Natural killer cell (primary cell): ENCODE results near the gene KAZN. TPM values are rescaled to one million over a fixed set of nuclear protein-coding genes. Genes with fewer than 3 reads are reported as not detected.
"Not testable (repeated sequence)": the region's sequence is repeated elsewhere in the genome, so short reads cannot be mapped to it uniquely, and the experiment has no call there.

Experiments used
- ATAC-seq, 3 donors: fragments of 150-1000 bp in 2 of 3; fragments of 200-7000 bp in 1 of 3; cut with Tn5 transposase; 1 replicate in 1 of 3; 2 replicates in 2 of 3; pipeline ENCODE4 v1.10.0; 2021; ENCODE audit warnings: mild to moderate bottlenecking in 2 of 3, moderate library complexity in 2 of 3
- DNase-seq, 2 donors: peaks; one replicate each; pipeline versions ENCODE4 v3.0.0 to v3.0.0-alpha.2; 2013 to 2021; ENCODE audit warnings: mixed read lengths in 1 of 2
- H3K27ac ChIP-seq: one replicate; pipeline ENCODE4 v1.5.1; 2013; ENCODE audit warnings: mild to moderate bottlenecking, low read length
- H3K27me3 ChIP-seq: one replicate; pipeline ENCODE4 v1.6.1; 2013; ENCODE audit warnings: low read length; ENCODE audit not compliant: control insufficient read depth, insufficient read depth
- H3K36me3 ChIP-seq: one replicate; pipeline ENCODE4 v1.6.1; 2013; ENCODE audit warnings: low read length; ENCODE audit not compliant: control insufficient read depth, insufficient read depth
- H3K4me1 ChIP-seq: one replicate; pipeline ENCODE4 v1.6.1; 2013; ENCODE audit warnings: low read length; ENCODE audit not compliant: control insufficient read depth, insufficient read depth
- H3K4me3 ChIP-seq: one replicate; pipeline ENCODE4 v1.5.1; 2013; ENCODE audit warnings: low read length
- H3K9me3 ChIP-seq: one replicate; pipeline ENCODE4 v1.6.1; 2013; ENCODE audit warnings: low read length; ENCODE audit not compliant: control insufficient read depth, insufficient read depth
- H3K27ac Mint-ChIP-seq, 2 donors: one replicate each; pipeline ENCODE4 v1.8.0; 2022; ENCODE audit warnings: mild to moderate bottlenecking in 2 of 2, mixed read lengths in 2 of 2, moderate library complexity in 1 of 2
- H3K27me3 Mint-ChIP-seq, 2 donors: one replicate each; pipeline ENCODE4 v1.8.0; 2022; ENCODE audit warnings: low read depth in 2 of 2, mixed read lengths in 2 of 2
- H3K36me3 Mint-ChIP-seq: one replicate; pipeline ENCODE4 v1.8.0; 2022; ENCODE audit warnings: mixed read lengths
- H3K4me1 Mint-ChIP-seq, 2 donors: one replicate each; pipeline ENCODE4 v1.8.0; 2022; ENCODE audit warnings: mixed read lengths in 2 of 2
- H3K4me3 Mint-ChIP-seq: one replicate; pipeline ENCODE4 v1.8.0; 2022; ENCODE audit warnings: mild to moderate bottlenecking, moderate library complexity, mixed read lengths
- H3K9me3 Mint-ChIP-seq, 2 donors: one replicate each; pipeline ENCODE4 v1.8.0; 2022; ENCODE audit warnings: mixed read lengths in 2 of 2
- CTCF ChIP-seq: fragments of 200-600 bp; IDR thresholded peaks from one replicate; pipeline ENCODE4 v1.8.0; 2022; ENCODE audit warnings: antibody characterized with exemption
- WGBS: methylation state at CpG from one replicate; pipeline ENCODE4 v1.1.7; 2013; ENCODE audit warnings: missing lambda C conversion rate; ENCODE audit not compliant: insufficient coverage; 5-methylcytosine and 5-hydroxymethylcytosine counted together
- intact Hi-C: fragments of 100-400 bp; cut with micrococcal nuclease; formaldehyde crosslinking; loops from one replicate; pipeline ENCODE4 v1.14.2; 2022
- total RNA-seq, 4 donors: library from RNA; stranded (reverse); fragments of 120-200 nt in 1 of 4; gene quantifications; one replicate each; pipeline versions ENCODE4 v1.2.3 to v1.2.4, GENCODE V29; 2013 to 2022

Gene KAZN
- total RNA-seq, 3 donors from 2014 or later (not counting 1 experiment from before 2014, with no cell fraction given) = 1.2 to 2.0 (median 1.7) TPM

- Histone ChIP-seq H3K36me3 (no peaks in the 10 kb centered on the region), H3K9me3 (no peaks in the 10 kb centered on the region), H3K27me3 (no peaks in the 10 kb centered on the region), H3K27ac (no peak overlapping the region), H3K4me3 (no peak overlapping the region), H3K4me1 (no peaks in the 10 kb centered on the region)
- DNase-seq = no peak
- H3K4me3 Mint-ChIP-seq = no peak overlapping the region
- intact Hi-C loops = no loop called here
- 88% methylated on average over 14 of the region's 14 CpGs for WGBS
- TF ChIP-seq CTCF = no peak
- H3K9me3 Mint-ChIP-seq = no peaks in the 10 kb centered on the region
- no peaks in the 10 kb centered on the region for H3K4me1 Mint-ChIP-seq
- no peaks in the 10 kb centered on the region for H3K27me3 Mint-ChIP-seq
- H3K27ac Mint-ChIP-seq = no peak overlapping the region
- no peak for ATAC-seq
- no peaks in the 10 kb centered on the region for H3K36me3 Mint-ChIP-seq
Measured at GRCh38 chr1:14959059-14959694, 360.7 kb downstream of the KAZN start.

GRCh38 chr1:14961661-14962267 is 363.3 kb downstream of the KAZN start:
- no peak overlapping the region for H3K4me3 ChIP-seq
- Mint-ChIP-seq H3K36me3 (no peaks in the 10 kb centered on the region), H3K4me1 (no peaks in the 10 kb centered on the region), H3K27ac (no peak overlapping the region), H3K9me3 (no peaks in the 10 kb centered on the region), H3K27me3 (peaks cover 0 to 3% of the 10 kb centered on the region in 2 donors), H3K4me3 (no peak overlapping the region)
- no peaks in the 10 kb centered on the region for H3K36me3 ChIP-seq
- no peaks in the 10 kb centered on the region for H3K9me3 ChIP-seq
- no peak overlapping the region for H3K27ac ChIP-seq
- no peaks in the 10 kb centered on the region for H3K4me1 ChIP-seq
- intact Hi-C loops = no loop called here
- 94% methylated on average over 3 of the region's 3 CpGs for WGBS
- ATAC-seq = no peak
- no peak for TF ChIP-seq CTCF
- H3K27me3 ChIP-seq = no peaks in the 10 kb centered on the region
- DNase-seq = no peak

- Histone ChIP-seq H3K27me3 (no peaks in the 10 kb centered on the region), H3K27ac (no peak overlapping the region), H3K4me3 (no peak overlapping the region), H3K36me3 (no peaks in the 10 kb centered on the region), H3K9me3 (no peaks in the 10 kb centered on the region), H3K4me1 (no peaks in the 10 kb centered on the region)
- Mint-ChIP-seq H3K27ac (no peak overlapping the region), H3K4me1 (no peaks in the 10 kb centered on the region), H3K9me3 (no peaks in the 10 kb centered on the region), H3K4me3 (no peak overlapping the region), H3K36me3 (no peaks in the 10 kb centered on the region), H3K27me3 (peaks cover 0 to 3% of the 10 kb centered on the region in 2 donors)
- ATAC-seq (no peak), DNase-seq (no peak)
- TF ChIP-seq CTCF = no peak
- intact Hi-C loops = no loop called here
- WGBS = 86% methylated on average over 7 of the region's 7 CpGs
Measured at GRCh38 chr1:14962407-14962806, 363.9 kb downstream of the KAZN start.

GRCh38 chr1:14963791-14964710 is 365.6 kb downstream of the KAZN start:
- H3K27me3 ChIP-seq, H3K9me3 Mint-ChIP-seq, H3K4me3 Mint-ChIP-seq, H3K27me3 Mint-ChIP-seq, H3K4me3 ChIP-seq, DNase-seq, H3K4me1 Mint-ChIP-seq, ATAC-seq, H3K36me3 ChIP-seq, H3K9me3 ChIP-seq, H3K36me3 Mint-ChIP-seq, H3K27ac Mint-ChIP-seq, H3K27ac ChIP-seq, intact Hi-C loops: not testable (repeated sequence)
- WGBS = 96% methylated on average over 8 of the region's 10 CpGs
- peaks cover 11% of the 10 kb centered on the region for H3K4me1 ChIP-seq
